B cell (primary cell): ENCODE measurements around the gene PSAT1.

ENCODE experiments used
- EZH2 ChIP-seq: IDR thresholded peaks from 2 replicates; pipeline ENCODE4 v1.6.1; 2012; ENCODE audit warnings: borderline replicate concordance, low read depth, mild to moderate bottlenecking, moderate library complexity, low read length; ENCODE audit not compliant: insufficient read depth, poor library complexity, severe bottlenecking
- TF ChIP-seq, protein P1 (sequence below): fragments of 200-600 bp; IDR thresholded peaks from one replicate; pipeline ENCODE4 v1.8.0; 2022; ENCODE audit warnings: antibody characterized with exemption, mild to moderate bottlenecking

DNA sequence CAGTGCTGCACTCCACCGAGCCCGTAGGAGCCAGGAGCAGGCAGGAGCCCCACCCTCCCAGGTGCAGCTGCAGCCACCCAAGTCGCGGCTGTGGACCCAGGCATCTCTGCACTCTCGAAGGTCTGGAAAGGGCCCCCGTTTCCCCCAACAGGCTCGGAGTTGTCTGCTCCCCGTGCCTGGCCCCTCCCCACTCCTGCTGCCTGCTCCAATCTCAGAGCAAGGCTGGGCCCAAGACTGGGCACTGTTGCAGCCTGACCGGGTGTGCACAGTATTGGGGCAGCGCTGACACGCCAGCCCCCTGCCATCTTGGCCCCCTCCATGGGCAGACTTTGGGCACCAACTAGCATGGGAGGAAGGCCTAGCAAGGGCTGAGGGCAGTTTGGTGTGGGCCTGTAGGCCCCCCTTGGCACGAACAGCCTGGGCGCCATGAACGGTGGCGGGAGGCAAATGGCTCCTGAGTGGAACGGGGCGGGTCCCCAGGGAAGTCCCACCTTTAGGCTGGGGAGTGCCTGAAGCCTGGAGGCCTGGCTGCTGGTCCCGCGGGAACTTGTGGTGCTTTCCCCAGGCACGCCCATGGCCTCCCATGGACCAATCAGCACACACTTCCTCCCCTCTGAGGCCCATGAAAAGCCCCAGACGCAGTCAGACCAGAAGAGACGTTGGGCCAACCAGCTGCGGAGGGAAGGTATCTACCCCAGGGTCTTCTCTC is 60.4 kb downstream of the PSAT1 start:
- TF ChIP-seq, protein P1, sequence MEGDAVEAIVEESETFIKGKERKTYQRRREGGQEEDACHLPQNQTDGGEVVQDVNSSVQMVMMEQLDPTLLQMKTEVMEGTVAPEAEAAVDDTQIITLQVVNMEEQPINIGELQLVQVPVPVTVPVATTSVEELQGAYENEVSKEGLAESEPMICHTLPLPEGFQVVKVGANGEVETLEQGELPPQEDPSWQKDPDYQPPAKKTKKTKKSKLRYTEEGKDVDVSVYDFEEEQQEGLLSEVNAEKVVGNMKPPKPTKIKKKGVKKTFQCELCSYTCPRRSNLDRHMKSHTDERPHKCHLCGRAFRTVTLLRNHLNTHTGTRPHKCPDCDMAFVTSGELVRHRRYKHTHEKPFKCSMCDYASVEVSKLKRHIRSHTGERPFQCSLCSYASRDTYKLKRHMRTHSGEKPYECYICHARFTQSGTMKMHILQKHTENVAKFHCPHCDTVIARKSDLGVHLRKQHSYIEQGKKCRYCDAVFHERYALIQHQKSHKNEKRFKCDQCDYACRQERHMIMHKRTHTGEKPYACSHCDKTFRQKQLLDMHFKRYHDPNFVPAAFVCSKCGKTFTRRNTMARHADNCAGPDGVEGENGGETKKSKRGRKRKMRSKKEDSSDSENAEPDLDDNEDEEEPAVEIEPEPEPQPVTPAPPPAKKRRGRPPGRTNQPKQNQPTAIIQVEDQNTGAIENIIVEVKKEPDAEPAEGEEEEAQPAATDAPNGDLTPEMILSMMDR: no peak
- TF ChIP-seq EZH2: no peak
